MM.1S (cell line): Measurements from ENCODE around the gene ASNSD1.

Experiments used
- DNase-seq: peaks from one replicate; pipeline ENCODE4 v3.0.0-alpha.2; 2015
- H2AFZ ChIP-seq: fragments of 300-600 bp; sonication (generic); 2 replicates; pipeline ENCODE4 v1.6.0; 2016; ENCODE audit warnings: antibody characterized with exemption, low read length
- H3F3A ChIP-seq: fragments of 300-600 bp; sonication (generic); 2 replicates; pipeline ENCODE4 v1.6.1; 2016; ENCODE audit warnings: mild to moderate bottlenecking, antibody characterized with exemption, low read length, moderate library complexity, mixed read lengths; ENCODE audit not compliant: insufficient read depth
- H3K27ac ChIP-seq: fragments of 300-600 bp; sonication (generic); 2 replicates; pipeline ENCODE4 v1.5.1; 2016; ENCODE audit warnings: mild to moderate bottlenecking, low read length
- H3K27me3 ChIP-seq: fragments of 300-600 bp; sonication (generic); replicated peaks from 2 replicates; pipeline ENCODE4 v1.6.0; 2016; ENCODE audit warnings: low read length; ENCODE audit not compliant: insufficient read depth
- H3K36me3 ChIP-seq: fragments of 300-600 bp; sonication (generic); replicated peaks from 2 replicates; pipeline ENCODE4 v1.6.1; 2016; ENCODE audit warnings: mild to moderate bottlenecking, low read length, mixed read lengths; ENCODE audit not compliant: insufficient read depth
- H3K4me1 ChIP-seq: fragments of 300-600 bp; sonication (generic); 2 replicates; pipeline ENCODE4 v1.6.1; 2016; ENCODE audit warnings: low read length, mixed read lengths
- H3K4me2 ChIP-seq: fragments of 300-600 bp; sonication (generic); 2 replicates; pipeline ENCODE4 v1.6.0; 2016; ENCODE audit warnings: low read depth, low read length
- H3K4me3 ChIP-seq: fragments of 300-600 bp; sonication (generic); 2 replicates; pipeline ENCODE4 v1.5.1; 2016; ENCODE audit warnings: low read length, mixed read lengths
- H3K79me2 ChIP-seq: fragments of 300-600 bp; sonication (generic); 2 replicates; pipeline ENCODE4 v1.6.1; 2016; ENCODE audit warnings: mixed run types, low read length, mixed read lengths
- H3K9ac ChIP-seq: fragments of 300-600 bp; sonication (generic); 2 replicates; pipeline ENCODE4 v1.6.1; 2016; ENCODE audit warnings: low read length, mixed read lengths
- H3K9me2 ChIP-seq: fragments of 300-600 bp; sonication (generic); replicated peaks from 2 replicates; pipeline ENCODE4 v1.6.1; 2016; ENCODE audit warnings: mild to moderate bottlenecking, low read length, mixed read lengths; ENCODE audit not compliant: insufficient read depth
- H3K9me3 ChIP-seq: fragments of 300-600 bp; sonication (generic); replicated peaks from 2 replicates; pipeline ENCODE4 v1.6.1; 2016; ENCODE audit warnings: mild to moderate bottlenecking, low read length, mixed read lengths; ENCODE audit not compliant: insufficient read depth
- H4K20me1 ChIP-seq: fragments of 300-600 bp; sonication (generic); 2 replicates; pipeline ENCODE4 v1.6.1; 2016; ENCODE audit warnings: mild to moderate bottlenecking, low read length, moderate library complexity, mixed read lengths; ENCODE audit not compliant: insufficient read depth
- EZH2 ChIP-seq: fragments of 300-600 bp; sonication (generic); optimal IDR thresholded peaks from 2 replicates; pipeline ENCODE3; 2017; ENCODE audit warnings: low read depth, mild to moderate bottlenecking, antibody characterized with exemption, low read length, mixed read lengths
- EZH2phosphoT487 ChIP-seq: fragments of 300-600 bp; sonication (generic); IDR thresholded peaks from 2 replicates; pipeline ENCODE4 v1.6.1; 2018; ENCODE audit warnings: antibody characterized with exemption, low read length
- TF ChIP-seq, protein P1 (sequence below): fragments of 300-600 bp; sonication (generic); IDR thresholded peaks from 2 replicates; pipeline ENCODE4 v1.5.1; 2016; ENCODE audit warnings: antibody characterized with exemption, low read length, mixed read lengths

ASNSD1 gene

DNA sequence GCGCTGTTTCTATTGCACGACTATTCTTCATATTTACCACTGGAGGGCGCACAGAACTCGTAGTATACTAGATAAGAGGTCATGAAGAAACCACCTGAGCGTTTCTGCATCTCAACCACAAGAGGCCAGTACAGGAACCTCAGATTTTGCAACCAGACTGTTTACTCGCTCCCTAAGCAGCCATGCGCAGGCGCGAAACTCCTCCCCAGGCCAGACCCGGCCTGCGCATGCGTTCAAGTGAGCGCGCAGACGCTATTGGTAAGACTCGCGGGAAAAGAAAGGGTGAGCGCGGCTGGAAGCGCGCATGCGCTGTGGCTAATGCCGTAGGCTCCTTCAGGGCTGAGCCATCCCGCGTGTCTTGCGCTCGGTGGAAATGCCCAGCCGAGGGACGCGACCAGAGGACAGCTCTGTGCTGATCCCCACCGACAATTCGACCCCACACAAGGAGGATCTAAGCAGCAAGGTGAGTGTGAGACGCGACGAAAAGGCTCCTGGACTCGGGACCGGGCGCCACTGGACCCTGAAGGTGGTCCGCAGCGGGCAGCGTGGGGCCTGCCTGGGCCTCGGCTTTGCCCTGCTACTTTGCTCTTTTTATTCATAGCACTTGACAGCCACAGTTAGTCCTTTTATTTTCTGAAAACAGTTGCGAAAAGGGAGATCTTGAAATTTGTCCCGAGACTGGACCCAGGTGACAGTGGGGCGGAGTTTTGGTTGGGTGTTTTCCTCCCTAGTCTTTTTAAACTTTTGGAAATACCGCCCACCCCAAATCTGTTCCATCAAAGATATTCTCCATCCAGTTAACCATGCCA is at the start of gene ASNSD1:
ASNSD1 (plus strand) TSS at position 312 of the 809 bp plus-strand sequence. CDS start 4,674 bp downstream, outside the sequence.
- Histone ChIP-seq H3K79me2 (peaks cover 44% of the 10 kb centered on the region), H2AFZ (peak within 1 kb of the TSS; percentile 94), H3K27ac (peak within 1 kb of the TSS; percentile 25; the same call in 1 of the 2 replicates), H3K4me1 (peaks cover 33% of the 10 kb centered on the region), H4K20me1 (no peaks in the 10 kb centered on the region), H3K9me3 (no peaks in the 10 kb centered on the region), H3F3A (peaks cover 20% of the 10 kb centered on the region), H3K27me3 (no peaks in the 10 kb centered on the region), H3K36me3 (peaks cover 7% of the 10 kb centered on the region; the same call in 1 of the 2 replicates), H3K4me2 (peak within 1 kb of the TSS; percentile 83), H3K9ac (peak within 1 kb of the TSS; percentile 86), H3K9me2 (no peaks in the 10 kb centered on the region), H3K4me3 (peak within 1 kb of the TSS; percentile 84)
- TF ChIP-seq, protein P1, sequence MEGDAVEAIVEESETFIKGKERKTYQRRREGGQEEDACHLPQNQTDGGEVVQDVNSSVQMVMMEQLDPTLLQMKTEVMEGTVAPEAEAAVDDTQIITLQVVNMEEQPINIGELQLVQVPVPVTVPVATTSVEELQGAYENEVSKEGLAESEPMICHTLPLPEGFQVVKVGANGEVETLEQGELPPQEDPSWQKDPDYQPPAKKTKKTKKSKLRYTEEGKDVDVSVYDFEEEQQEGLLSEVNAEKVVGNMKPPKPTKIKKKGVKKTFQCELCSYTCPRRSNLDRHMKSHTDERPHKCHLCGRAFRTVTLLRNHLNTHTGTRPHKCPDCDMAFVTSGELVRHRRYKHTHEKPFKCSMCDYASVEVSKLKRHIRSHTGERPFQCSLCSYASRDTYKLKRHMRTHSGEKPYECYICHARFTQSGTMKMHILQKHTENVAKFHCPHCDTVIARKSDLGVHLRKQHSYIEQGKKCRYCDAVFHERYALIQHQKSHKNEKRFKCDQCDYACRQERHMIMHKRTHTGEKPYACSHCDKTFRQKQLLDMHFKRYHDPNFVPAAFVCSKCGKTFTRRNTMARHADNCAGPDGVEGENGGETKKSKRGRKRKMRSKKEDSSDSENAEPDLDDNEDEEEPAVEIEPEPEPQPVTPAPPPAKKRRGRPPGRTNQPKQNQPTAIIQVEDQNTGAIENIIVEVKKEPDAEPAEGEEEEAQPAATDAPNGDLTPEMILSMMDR = peak; percentile 95
- TF ChIP-seq EZH2phosphoT487 = no peak
- peak; percentile 100 for DNase-seq

DNA sequence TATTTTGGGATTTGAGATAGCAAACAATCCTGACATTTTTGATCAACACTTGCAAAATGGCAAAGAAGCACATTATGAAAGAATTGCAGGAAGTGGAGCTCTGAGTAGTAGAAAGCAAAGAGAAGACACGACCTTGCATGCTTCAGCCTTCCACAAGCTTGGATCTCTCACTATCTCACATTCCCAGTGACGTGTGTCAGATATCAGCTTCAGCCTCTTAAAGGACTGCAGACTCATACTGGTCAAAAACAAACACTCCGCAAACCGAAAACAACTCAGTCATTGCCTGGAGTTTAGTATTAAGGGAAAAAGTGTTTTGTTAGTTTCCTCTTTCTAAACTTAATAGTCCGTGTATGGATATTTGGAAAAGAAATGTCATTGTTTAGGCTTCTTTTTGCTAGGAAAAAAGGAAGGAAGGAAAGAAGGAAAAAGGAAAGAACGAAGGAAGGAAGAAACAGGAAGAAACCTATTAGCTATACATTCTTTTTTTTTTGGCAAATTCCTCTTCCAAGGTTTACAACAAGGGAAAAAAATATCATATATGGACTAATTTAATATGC is 48.1 kb upstream of the ASNSD1 start:
- peaks cover 19% of the 10 kb centered on the region for H3K4me1 ChIP-seq
- H3K4me2 ChIP-seq = no peak overlapping the region
- H3K36me3 ChIP-seq = no peaks in the 10 kb centered on the region
- DNase-seq = no peak
- H3K9me2 ChIP-seq = no peaks in the 10 kb centered on the region
- no peak overlapping the region for H3K4me3 ChIP-seq
- H3K27me3 ChIP-seq = no peaks in the 10 kb centered on the region
- no peak overlapping the region for H3K27ac ChIP-seq
- 0 out of 2 replicates have a peak, but pooled peaks cover 3% of the 10 kb centered on the region for H3F3A ChIP-seq
- no peak for TF ChIP-seq EZH2phosphoT487
- TF ChIP-seq EZH2 = no peak
- TF ChIP-seq, protein P1 = no peak
- H2AFZ ChIP-seq = no peak overlapping the region
- H3K9ac ChIP-seq = no peak overlapping the region
- no peaks in the 10 kb centered on the region for H3K9me3 ChIP-seq
- H4K20me1 ChIP-seq = no peaks in the 10 kb centered on the region
- no peaks in the 10 kb centered on the region for H3K79me2 ChIP-seq

DNA sequence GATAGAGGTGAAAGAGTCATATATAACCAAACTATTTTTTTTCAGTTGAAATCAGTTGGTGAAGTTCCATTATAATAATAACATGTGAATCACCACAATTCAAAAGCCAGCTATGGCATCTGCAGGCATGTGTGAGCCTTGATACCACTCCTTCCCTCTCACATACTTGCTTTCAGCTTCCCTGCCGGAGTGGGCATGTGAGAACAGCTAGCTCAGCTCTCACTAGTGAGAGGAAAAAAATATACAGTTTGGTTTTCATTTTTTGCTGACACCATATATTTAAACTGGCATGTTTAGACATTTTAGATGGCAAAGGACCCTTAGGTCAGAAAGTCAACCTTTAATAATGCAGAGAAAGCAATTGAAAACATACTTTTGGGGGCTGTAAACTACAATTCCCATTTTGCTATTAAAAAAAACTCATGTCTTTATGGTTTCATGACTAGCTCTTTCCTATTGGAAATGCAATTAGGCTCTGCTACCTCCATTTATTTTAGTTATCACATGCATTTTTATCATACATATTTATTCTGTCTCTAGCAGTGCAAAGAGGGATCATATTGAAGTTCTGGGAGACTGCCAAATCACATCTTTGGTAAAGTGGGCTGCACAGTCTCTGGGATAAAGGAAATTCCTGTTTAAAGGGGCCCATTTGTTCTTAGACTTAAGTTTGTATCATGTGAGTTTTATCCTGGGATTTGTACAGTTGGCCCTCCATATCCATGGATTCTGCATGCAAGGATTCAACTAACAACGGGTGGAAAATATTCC is 47.4 kb upstream of the ASNSD1 start:
- Histone ChIP-seq H3K4me3 (no peak overlapping the region), H3K4me2 (no peak overlapping the region), H3K9me2 (no peaks in the 10 kb centered on the region), H3F3A (0 out of 2 replicates have a peak, but pooled peaks cover 3% of the 10 kb centered on the region), H3K27ac (no peak overlapping the region), H3K79me2 (no peaks in the 10 kb centered on the region), H2AFZ (no peak overlapping the region), H3K9ac (no peak overlapping the region), H3K9me3 (no peaks in the 10 kb centered on the region), H3K27me3 (no peaks in the 10 kb centered on the region), H4K20me1 (no peaks in the 10 kb centered on the region), H3K4me1 (peaks cover 19% of the 10 kb centered on the region), H3K36me3 (no peaks in the 10 kb centered on the region)
- TF ChIP-seq EZH2 (no peak), EZH2phosphoT487 (no peak)
- TF ChIP-seq, protein P1 = no peak
- DNase-seq = peak; percentile 78
